Skeletal muscle tissue (tissue), 4 donors: ENCODE measurements around the gene RALGAPB. TPM values are rescaled to one million over a fixed set of nuclear protein-coding genes. Genes with fewer than 3 reads are reported as not detected.

ENCODE experiments used
- H3K27ac ChIP-seq: one replicate; pipeline ENCODE4 v1.7.0; 2013; ENCODE audit warnings: mild to moderate bottlenecking, low read depth, low read length, inconsistent platforms
- H3K27me3 ChIP-seq, 3 donors: one replicate each; pipeline ENCODE4 v1.7.0; 2013; ENCODE audit warnings: low read length in 3 of 3; ENCODE audit not compliant: control insufficient read depth in 3 of 3, insufficient read depth in 3 of 3
- H3K36me3 ChIP-seq, 3 donors: one replicate each; pipeline ENCODE4 v1.7.0; 2013; ENCODE audit warnings: low read length in 3 of 3; ENCODE audit not compliant: control insufficient read depth in 3 of 3, insufficient read depth in 3 of 3
- H3K4me1 ChIP-seq, 3 donors: one replicate each; pipeline ENCODE4 v1.7.0; 2013; ENCODE audit warnings: low read length in 3 of 3, mild to moderate bottlenecking in 3 of 3; ENCODE audit not compliant: control insufficient read depth in 3 of 3, insufficient read depth in 3 of 3
- H3K4me3 ChIP-seq, 3 donors: one replicate each; pipeline ENCODE4 v1.7.0; 2013; ENCODE audit warnings: low read length in 3 of 3
- H3K9ac ChIP-seq, 3 donors: one replicate each; pipeline ENCODE4 v1.7.0; 2013; ENCODE audit warnings: low read length in 3 of 3, mild to moderate bottlenecking in 3 of 3, moderate library complexity in 2 of 3, low read depth in 1 of 3
- H3K9me3 ChIP-seq, 3 donors: one replicate each; pipeline ENCODE4 v1.7.0; 2013; ENCODE audit warnings: low read length in 3 of 3; ENCODE audit not compliant: control insufficient read depth in 3 of 3
- total RNA-seq: library from RNA; depleted of rRNA; stranded (reverse); fragments of >200 nt; gene quantifications from one replicate; pipeline ENCODE4 v1.2.3, GENCODE V29; 2014
- donor health status: Osteomylitis.

RALGAPB gene
- total RNA-seq, 1 donor from 2014 or later: 23.0 TPM

DNA sequence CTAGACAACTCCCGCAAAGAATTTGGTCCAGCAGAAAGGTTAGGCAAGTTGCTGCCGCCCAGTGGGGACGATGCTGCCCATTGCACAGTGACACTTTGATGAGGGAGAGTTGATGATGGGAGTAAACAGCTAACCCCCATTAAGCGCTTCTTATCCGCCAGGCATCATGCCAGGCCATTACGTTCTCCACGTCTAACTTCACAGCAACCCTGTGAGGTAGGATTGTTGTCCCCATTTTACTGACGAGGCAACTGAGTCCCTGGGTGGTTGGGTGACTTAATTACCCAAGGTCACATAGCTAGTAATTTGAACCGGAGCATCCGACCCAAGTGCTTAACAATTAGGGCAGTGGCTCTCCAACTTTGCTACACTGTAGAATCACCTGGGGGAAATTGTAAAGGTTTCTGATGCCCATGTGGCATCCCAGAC is 738 bp downstream of the RALGAPB start:
- Histone ChIP-seq H3K9me3 (peaks cover 0 to 2% (median 0%) of the 10 kb centered on the region in 3 donors), H3K27me3 (no peaks in the 10 kb centered on the region), H3K27ac (peak overlapping the region; percentile 45), H3K4me3 (peak overlapping the region; percentile 69 to 98 (median 95)), H3K4me1 (peaks cover 11 to 30% (median 17%) of the 10 kb centered on the region in 3 donors), H3K9ac (peak overlapping the region; percentile 77 to 91 (median 78)), H3K36me3 (no peaks in the 10 kb centered on the region)

DNA sequence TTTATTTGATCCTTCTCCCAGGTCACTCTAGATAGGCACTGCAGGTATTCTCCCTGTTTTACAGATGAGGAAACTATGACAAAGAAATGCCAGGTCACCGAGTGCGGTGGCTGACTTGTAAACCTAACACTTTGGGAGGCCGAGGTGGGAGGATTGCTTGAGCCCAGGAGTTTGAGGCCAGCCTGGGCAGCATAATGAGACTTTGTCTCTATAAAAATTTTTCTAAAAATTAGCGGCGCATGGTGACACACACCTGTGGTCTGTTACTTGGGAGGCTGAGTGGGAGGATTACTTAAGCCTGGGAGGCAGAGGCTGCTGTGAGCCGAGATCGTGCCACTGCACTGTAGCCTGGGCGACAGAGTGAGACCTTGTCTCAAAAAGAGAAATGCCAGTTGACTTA is 5.1 kb downstream of the RALGAPB start:
- peaks cover 11 to 22% (median 17%) of the 10 kb centered on the region in 3 donors for H3K4me1 ChIP-seq
- no peak overlapping the region for H3K9ac ChIP-seq
- H3K27ac ChIP-seq: no peak overlapping the region
- H3K9me3 ChIP-seq: no peaks in the 10 kb centered on the region
- no peaks in the 10 kb centered on the region for H3K36me3 ChIP-seq
- no peak overlapping the region for H3K4me3 ChIP-seq
- no peaks in the 10 kb centered on the region for H3K27me3 ChIP-seq

DNA sequence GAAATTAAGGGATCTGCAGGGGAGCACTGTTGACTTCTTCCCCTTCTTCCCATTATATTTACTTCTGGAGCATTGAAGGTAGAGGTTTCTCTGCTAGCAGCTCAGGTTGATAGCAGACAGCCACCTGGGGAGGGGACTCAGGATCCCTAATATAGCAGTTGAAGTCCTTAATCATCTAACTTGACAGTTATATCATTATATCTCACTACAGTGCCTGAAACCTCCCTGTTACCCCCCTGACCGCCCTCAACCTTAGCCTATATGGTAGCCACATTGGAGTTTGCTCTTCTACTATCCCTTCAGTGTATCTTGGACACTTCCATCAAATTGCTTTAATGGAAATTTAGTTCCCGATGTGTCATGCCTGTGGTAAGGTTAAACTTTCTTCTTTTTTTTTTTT is 7.0 kb downstream of the RALGAPB start:
- Histone ChIP-seq H3K4me3 (no peak overlapping the region), H3K27me3 (no peaks in the 10 kb centered on the region), H3K4me1 (peaks cover 2 to 6% (median 3%) of the 10 kb centered on the region in 3 donors), H3K9ac (no peak overlapping the region), H3K36me3 (no peaks in the 10 kb centered on the region), H3K27ac (no peak overlapping the region), H3K9me3 (no peaks in the 10 kb centered on the region)

DNA sequence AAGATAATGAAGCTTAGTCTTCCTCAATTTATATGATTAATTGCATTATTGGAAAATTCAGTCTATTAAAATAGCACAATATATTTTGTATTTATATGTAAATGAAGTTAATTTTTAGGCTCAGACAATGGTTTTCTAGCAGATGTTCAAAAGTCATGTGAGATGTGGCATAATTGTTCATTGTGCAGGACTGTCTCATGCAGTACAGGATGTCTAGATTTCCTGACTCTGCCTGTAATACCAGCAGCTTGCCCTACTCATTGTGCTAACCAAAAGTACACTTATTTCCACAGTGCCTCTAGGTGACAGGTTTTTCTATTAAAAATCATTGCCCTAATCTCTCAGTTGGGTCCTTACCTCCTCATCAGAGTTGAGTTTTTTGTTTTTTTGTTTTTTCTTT is 12.4 kb downstream of the RALGAPB start:
- peaks cover 5 to 8% (median 6%) of the 10 kb centered on the region in 3 donors for H3K4me1 ChIP-seq
- H3K27ac ChIP-seq: no peak overlapping the region
- H3K27me3 ChIP-seq: no peaks in the 10 kb centered on the region
- peaks cover 3 to 13% (median 6%) of the 10 kb centered on the region in 3 donors for H3K36me3 ChIP-seq
- H3K9ac ChIP-seq: no peak overlapping the region
- no peak overlapping the region for H3K4me3 ChIP-seq
- no peaks in the 10 kb centered on the region for H3K9me3 ChIP-seq

DNA sequence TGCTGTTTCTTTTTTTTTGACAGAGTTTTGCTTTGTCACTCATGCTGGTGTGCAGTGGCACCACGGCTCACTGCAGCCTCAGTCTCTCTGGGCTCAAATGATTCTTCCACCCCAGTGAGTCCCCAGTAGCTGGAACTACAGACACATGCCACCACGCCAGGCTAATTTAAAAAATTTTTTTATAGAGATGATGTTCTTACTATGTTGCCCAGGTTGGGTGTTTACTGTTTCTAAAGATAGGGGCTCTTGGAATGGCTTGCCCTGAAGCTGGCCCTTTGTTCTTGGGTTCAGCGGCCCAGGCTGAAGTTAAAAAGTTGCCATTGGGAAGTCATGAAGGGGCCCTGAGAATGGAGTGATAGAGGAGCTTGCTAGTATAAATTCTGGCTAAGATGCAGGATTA is 16.5 kb downstream of the RALGAPB start:
- no peak overlapping the region for H3K4me3 ChIP-seq
- no peaks in the 10 kb centered on the region for H3K9me3 ChIP-seq
- no peak overlapping the region for H3K9ac ChIP-seq
- H3K36me3 ChIP-seq: peaks cover 3 to 23% (median 19%) of the 10 kb centered on the region in 3 donors
- H3K27me3 ChIP-seq: no peaks in the 10 kb centered on the region
- peaks cover 8 to 12% (median 12%) of the 10 kb centered on the region in 3 donors for H3K4me1 ChIP-seq
- no peak overlapping the region for H3K27ac ChIP-seq

DNA sequence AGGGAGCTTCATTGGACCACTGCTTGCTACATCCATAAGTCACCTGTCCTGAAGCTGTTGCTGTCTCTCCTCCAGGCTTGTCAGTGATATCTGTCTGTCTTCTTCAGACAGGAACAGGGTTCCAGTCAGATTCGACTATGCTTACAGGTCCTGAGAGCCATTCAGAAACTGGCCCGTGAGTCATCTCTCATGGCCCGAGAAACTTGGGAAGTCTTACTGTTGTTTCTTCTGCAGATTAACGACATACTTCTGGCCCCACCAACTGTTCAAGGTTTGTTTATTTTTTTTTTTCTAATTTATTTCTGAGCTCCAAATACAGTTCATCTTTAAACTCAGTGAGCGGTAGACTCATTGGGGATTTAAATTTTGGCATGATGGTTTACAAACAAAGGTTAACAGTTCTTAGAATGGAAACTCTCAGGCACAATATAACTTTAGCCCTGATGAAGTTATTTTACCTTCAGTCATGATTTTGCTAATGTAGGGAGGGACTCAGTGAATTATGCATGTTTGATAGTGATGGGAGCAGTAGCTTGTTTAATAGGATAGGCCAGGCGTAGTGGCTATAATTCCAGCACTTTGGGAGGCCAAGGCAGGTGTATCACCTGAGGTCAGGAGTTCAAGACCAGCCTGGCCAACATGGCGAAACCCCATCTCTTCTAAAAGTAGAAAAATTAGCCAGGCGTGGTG is 24.7 kb downstream of the RALGAPB start:
- Histone ChIP-seq H3K27me3 (no peaks in the 10 kb centered on the region), H3K36me3 (peaks cover 10 to 46% (median 37%) of the 10 kb centered on the region in 3 donors), H3K27ac (no peak overlapping the region), H3K9ac (no peak overlapping the region), H3K9me3 (no peaks in the 10 kb centered on the region), H3K4me3 (no peak overlapping the region), H3K4me1 (no peaks in the 10 kb centered on the region)

DNA sequence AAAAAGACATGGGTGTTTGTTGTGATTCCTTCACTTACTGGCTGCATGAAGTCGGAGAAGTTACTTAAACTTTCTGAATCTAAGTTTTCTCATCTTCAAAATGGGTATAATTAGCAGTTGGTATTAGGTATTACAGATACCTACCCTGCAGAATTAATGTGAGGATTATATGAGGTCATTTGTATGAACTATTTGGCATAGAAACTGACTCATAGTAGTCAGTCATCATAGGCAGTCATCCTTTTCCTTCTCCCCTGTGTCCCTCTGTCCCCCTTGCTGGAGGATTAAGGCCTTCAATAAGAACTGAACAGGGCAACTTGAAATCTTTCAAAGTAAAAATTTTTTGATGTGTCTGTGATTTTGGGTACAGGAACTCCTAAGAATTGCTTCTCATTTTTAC is 26.3 kb downstream of the RALGAPB start:
- H3K36me3 ChIP-seq: peaks cover 12 to 41% (median 32%) of the 10 kb centered on the region in 3 donors
- no peaks in the 10 kb centered on the region for H3K27me3 ChIP-seq
- H3K9ac ChIP-seq: no peak overlapping the region
- H3K9me3 ChIP-seq: no peaks in the 10 kb centered on the region
- H3K4me3 ChIP-seq: no peak overlapping the region
- H3K4me1 ChIP-seq: no peaks in the 10 kb centered on the region
- no peak overlapping the region for H3K27ac ChIP-seq

DNA sequence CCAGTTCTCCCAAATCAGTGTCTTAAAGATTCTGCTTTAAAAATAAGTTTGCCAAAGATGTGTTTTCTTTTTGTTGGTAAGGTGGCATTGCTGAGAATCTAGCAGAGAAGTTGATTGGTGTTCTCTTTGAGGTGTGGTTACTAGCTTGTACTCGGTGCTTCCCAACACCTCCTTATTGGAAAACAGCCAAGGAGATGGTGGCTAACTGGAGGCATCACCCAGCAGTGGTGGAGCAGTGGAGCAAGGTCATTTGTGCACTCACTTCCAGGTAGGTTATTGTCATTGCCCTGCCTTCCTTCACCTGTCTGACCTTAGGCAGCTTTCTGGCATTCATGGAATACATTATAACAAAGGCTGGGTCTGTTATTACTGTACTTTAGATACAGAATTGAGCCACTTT is 26.7 kb downstream of the RALGAPB start:
- Histone ChIP-seq H3K4me1 (no peaks in the 10 kb centered on the region), H3K27ac (no peak overlapping the region), H3K36me3 (peaks cover 13 to 40% (median 31%) of the 10 kb centered on the region in 3 donors), H3K4me3 (no peak overlapping the region), H3K9me3 (no peaks in the 10 kb centered on the region), H3K27me3 (no peaks in the 10 kb centered on the region), H3K9ac (no peak overlapping the region)

DNA sequence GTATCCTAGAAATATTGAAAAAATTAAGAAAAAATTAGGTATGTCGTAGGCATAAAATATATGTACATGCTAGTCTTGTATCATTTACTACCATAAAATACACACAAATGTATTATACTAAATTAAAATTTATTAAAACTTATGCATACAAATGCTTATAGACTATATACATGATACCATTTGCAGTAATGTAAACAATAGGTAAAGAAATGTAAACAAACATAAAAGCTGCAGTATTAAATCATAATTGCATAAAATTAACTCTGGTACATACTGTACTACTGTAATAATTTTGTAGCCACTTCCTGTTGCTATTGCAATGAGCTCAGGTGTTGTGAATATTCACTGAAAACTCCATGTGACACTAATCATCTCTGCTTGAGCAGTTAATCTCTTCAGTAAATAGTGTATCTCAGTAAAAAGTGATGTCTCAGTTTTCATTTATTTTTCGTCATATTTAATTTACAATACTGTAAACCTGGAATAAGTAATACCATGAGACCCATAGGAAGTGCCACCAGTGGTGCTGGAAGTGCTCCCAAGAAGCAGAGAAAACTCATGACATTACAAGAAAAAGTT is 29.3 kb downstream of the RALGAPB start:
- no peak overlapping the region for H3K27ac ChIP-seq
- no peaks in the 10 kb centered on the region for H3K4me1 ChIP-seq
- H3K9me3 ChIP-seq: no peaks in the 10 kb centered on the region
- H3K27me3 ChIP-seq: no peaks in the 10 kb centered on the region
- H3K9ac ChIP-seq: no peak overlapping the region
- H3K4me3 ChIP-seq: no peak overlapping the region
- peaks cover 13 to 39% (median 31%) of the 10 kb centered on the region in 3 donors for H3K36me3 ChIP-seq

DNA sequence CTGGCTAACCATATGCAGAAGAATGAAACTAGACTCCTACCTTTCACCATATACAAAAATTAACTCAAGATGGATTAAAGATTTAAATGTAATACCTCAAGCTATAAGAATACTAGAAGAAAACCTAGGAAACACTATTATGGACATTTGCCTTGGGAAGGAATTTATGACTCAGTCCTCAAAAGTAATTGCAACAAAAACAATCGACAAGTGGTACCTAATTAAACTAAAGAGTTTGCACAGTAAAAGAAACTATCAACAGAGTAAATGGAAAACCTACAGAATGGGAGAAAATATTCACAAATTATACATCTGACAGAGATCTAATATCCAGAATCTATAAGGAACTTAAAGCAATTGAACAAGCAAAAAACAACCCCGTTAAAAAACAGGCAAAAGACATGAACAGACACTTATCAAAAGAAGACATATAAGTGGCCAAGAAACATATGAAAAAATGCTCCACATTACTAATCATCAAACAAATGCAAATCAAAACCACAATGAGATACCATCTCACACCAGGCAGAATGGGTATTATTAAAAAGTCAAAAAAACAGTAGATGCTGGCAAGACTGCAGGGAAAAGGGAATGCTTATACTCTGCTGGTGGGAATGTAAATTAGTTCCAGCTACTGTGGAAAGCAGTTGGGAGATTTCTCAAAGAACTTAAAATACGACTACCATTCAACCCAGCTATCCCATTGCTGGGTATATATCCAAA is 31.9 kb downstream of the RALGAPB start:
- Histone ChIP-seq H3K4me3 (no peak overlapping the region), H3K4me1 (no peaks in the 10 kb centered on the region), H3K27me3 (no peaks in the 10 kb centered on the region), H3K9ac (no peak overlapping the region), H3K27ac (no peak overlapping the region), H3K9me3 (no peaks in the 10 kb centered on the region), H3K36me3 (peaks cover 11 to 34% (median 32%) of the 10 kb centered on the region in 3 donors)
